ENCODE data around the gene CA12. TPM values are rescaled to one million over a fixed set of nuclear protein-coding genes. Genes with fewer than 3 reads are reported as not detected.
A peak's percentile ranks its signal among the peaks of the same experiment; 100 is the strongest.

The CA12 gene
- 10 to 100 TPM; 13.3 to 46.7 (median 17.5) TPM for total RNA-seq

DNA sequence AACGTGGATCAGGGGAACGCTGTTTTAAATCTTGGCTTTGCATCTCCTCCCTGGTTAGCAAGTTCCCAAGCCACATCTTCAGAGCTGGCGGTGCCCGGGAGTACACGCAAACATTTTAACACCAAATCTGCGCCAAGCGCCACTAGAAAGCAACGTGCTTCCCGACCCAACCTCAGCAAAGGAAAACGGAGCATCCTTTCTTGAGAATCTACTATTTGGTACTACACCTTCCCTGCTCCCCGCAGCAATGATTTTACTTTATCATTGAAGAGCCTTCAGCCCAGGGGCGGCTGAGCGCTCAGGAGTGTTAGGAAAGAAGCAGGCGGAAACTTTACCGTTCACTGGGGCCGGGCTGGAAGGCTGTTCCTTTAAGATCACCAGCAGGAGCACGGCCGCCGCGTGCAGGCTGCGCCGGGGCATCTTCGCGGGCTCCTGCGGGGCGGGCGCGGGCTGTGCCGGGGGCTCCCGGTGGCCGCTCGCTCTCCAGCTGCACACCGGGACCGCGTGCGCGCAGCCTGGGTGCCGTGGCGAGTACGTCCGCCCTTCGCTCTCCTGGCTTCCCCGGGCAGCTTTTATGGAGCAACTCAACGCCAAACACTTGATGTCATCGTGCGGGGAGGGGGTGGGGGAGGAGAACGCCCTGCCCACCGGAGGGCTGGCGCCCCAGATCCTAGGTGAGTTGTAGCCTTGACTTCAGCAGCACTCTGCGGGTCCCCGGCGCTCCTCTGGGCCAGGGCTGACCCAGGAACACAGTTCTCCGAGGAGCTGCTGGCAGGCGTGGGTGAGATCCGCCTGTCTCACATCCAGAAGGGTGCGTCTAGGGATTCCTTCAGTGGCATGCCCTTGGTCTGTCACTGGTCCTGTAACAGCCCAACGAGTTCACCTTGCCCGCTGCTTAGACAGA lies at the start of gene CA12:
Gene CA12 (minus strand): TSS at position 546 of the 904 bp plus-strand sequence. CDS start 126 bp downstream, at position 420.
- Histone ChIP-seq H3K27ac (peak within 1 kb of the TSS in 2 of 4 donors; percentile 39 to 69), H3K36me3 (no peaks in the 10 kb centered on the region), H3K4me3 (peak within 1 kb of the TSS; percentile 20 to 59), H3K27me3 (peaks cover 5% of the 10 kb centered on the region), H3K9me3 (no peaks in the 10 kb centered on the region), H3K4me1 (peaks cover 0 to 30% (median 7%) of the 10 kb centered on the region in 3 donors)
- ATAC-seq, result peak; percentile 69
- TF ChIP-seq POLR2AphosphoS5 (IDR thresholded peaks at IDR 0.05) (peak; percentile 25), EP300 (IDR thresholded peaks at IDR 0.05) (no peak), POLR2A (IDR thresholded peaks at IDR 0.05) (no peak)
- TF ChIP-seq, protein P1, sequence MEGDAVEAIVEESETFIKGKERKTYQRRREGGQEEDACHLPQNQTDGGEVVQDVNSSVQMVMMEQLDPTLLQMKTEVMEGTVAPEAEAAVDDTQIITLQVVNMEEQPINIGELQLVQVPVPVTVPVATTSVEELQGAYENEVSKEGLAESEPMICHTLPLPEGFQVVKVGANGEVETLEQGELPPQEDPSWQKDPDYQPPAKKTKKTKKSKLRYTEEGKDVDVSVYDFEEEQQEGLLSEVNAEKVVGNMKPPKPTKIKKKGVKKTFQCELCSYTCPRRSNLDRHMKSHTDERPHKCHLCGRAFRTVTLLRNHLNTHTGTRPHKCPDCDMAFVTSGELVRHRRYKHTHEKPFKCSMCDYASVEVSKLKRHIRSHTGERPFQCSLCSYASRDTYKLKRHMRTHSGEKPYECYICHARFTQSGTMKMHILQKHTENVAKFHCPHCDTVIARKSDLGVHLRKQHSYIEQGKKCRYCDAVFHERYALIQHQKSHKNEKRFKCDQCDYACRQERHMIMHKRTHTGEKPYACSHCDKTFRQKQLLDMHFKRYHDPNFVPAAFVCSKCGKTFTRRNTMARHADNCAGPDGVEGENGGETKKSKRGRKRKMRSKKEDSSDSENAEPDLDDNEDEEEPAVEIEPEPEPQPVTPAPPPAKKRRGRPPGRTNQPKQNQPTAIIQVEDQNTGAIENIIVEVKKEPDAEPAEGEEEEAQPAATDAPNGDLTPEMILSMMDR (IDR thresholded peaks at IDR 0.05), result no peak
- WGBS, 2 donors (ENCODE audit: low coverage in 1 of 2), result 0 to 5% methylated on average over 9 to 17 of the region's 58 CpGs

DNA sequence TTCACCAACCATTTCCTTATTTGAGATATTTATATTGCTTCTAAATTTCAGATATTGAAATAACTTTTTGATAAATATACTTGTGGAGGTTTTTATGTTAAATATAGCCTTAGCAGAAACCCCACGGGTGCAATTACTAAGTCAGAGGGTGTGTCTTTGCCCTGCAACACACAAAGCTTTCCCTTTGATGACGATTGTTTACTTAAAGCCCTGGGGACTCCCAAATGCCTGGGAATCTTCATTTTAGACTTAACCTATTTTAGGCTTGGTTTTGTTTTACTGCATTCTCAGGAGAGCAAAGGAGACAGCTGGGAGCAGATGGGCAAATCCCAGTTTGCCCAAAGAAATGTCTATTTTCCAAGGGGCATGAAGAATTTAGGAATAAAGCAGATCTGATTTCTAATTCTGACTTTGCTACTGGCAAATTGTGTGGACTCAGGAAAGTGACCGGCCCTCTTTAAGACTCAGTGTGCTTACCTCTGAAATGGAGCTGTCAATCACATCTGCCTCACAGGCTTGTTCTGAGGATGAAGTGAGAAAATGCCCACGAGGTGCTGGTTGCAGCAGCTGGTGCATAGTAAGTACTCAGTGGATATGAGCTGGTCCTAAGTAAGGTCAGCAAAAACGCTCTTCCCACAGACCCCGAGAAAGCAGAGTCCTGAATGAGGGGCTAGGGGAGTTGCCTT lies 49.3 kb upstream of the CA12 start:
- ATAC-seq, result no peak
- peaks cover 0 to 4% (median 0%) of the 10 kb centered on the region in 3 donors for H3K9me3 ChIP-seq
- H3K27ac ChIP-seq, result no peak overlapping the region
- no peaks in the 10 kb centered on the region for H3K27me3 ChIP-seq
- no peak overlapping the region for H3K4me3 ChIP-seq
- 33 to 46% methylated on average over 3 to 4 of the region's 6 CpGs for WGBS, 2 donors (ENCODE audit: low coverage in 1 of 2)
- TF ChIP-seq EP300 (IDR thresholded peaks at IDR 0.05) (no peak), POLR2A (IDR thresholded peaks at IDR 0.05) (no peak), POLR2AphosphoS5 (IDR thresholded peaks at IDR 0.05) (no peak)
- TF ChIP-seq, protein P1 (IDR thresholded peaks at IDR 0.05), result no peak
- peaks cover 0 to 37% (median 0%) of the 10 kb centered on the region in 3 donors for H3K4me1 ChIP-seq
- H3K36me3 ChIP-seq, result no peaks in the 10 kb centered on the region

DNA sequence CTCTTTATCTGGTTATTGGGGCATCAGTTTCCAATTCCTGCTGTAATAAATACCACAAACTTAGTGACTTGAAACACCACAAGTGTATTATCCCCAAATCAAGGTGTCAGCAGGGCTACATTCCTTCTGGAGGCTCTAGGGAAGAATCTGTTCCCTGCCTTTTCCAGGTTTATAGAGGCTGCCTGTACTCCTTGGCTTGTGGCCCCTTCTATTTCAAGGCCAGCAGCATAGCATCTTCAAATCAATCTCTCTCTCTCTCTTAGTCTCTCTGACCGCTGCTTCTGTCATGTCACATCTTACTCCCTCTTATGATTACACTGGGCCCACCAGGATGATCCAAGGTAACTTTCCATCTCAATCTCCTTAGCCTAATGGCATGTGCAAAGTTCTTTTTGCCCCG lies 44.9 kb upstream of the CA12 start:
- H3K4me1 ChIP-seq, result peaks cover 0 to 3% (median 0%) of the 10 kb centered on the region in 3 donors
- H3K9me3 ChIP-seq, result peaks cover 0 to 4% (median 0%) of the 10 kb centered on the region in 3 donors
- no peak overlapping the region for H3K4me3 ChIP-seq
- 88 to 100% methylated on average over 1 to 2 of the region's 2 CpGs for WGBS, 2 donors (ENCODE audit: low coverage in 1 of 2)
- no peaks in the 10 kb centered on the region for H3K27me3 ChIP-seq
- no peak for TF ChIP-seq EP300 (IDR thresholded peaks at IDR 0.05)
- no peak for TF ChIP-seq POLR2AphosphoS5 (IDR thresholded peaks at IDR 0.05)
- no peak for TF ChIP-seq POLR2A (IDR thresholded peaks at IDR 0.05)
- TF ChIP-seq, protein P1 (IDR thresholded peaks at IDR 0.05), result no peak
- no peaks in the 10 kb centered on the region for H3K36me3 ChIP-seq
- H3K27ac ChIP-seq, result no peak overlapping the region
- no peak for ATAC-seq

DNA sequence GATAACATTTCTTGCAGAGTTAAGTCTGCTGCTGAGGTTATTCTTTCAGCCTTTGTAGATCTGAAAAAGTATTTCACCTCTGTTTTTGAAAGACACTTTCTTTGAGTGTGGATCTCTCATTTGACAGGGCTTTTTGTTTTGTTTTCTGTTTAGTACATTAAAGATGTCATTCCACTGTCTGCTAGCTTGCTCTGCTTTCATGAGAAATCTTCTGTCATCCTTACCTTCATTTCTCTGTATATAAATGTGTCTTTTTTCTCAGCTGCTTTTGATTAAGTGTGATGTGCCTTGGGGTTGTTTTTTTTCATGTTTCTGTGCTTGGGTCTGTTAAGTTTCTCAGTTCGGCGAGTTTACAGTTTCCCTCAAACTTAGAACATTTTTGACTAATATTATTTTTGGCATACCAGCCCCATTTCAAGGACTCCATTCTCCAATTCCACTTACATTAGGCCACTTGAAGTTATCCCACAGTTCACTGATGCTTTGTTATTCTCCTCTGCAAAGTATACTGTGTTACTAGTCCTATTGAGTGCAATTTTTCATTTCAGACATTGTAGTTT lies 43.9 kb upstream of the CA12 start:
- H3K4me3 ChIP-seq, result no peak overlapping the region
- H3K36me3 ChIP-seq, result no peaks in the 10 kb centered on the region
- no peak for TF ChIP-seq POLR2A (IDR thresholded peaks at IDR 0.05)
- WGBS, 2 donors (ENCODE audit: low coverage in 1 of 2), result 93 to 94% methylated on average over 2 of the region's 2 CpGs
- ATAC-seq, result no peak
- H3K4me1 ChIP-seq, result no peaks in the 10 kb centered on the region
- no peak overlapping the region for H3K27ac ChIP-seq
- no peaks in the 10 kb centered on the region for H3K27me3 ChIP-seq
- H3K9me3 ChIP-seq, result peaks cover 0 to 4% (median 0%) of the 10 kb centered on the region in 3 donors

DNA sequence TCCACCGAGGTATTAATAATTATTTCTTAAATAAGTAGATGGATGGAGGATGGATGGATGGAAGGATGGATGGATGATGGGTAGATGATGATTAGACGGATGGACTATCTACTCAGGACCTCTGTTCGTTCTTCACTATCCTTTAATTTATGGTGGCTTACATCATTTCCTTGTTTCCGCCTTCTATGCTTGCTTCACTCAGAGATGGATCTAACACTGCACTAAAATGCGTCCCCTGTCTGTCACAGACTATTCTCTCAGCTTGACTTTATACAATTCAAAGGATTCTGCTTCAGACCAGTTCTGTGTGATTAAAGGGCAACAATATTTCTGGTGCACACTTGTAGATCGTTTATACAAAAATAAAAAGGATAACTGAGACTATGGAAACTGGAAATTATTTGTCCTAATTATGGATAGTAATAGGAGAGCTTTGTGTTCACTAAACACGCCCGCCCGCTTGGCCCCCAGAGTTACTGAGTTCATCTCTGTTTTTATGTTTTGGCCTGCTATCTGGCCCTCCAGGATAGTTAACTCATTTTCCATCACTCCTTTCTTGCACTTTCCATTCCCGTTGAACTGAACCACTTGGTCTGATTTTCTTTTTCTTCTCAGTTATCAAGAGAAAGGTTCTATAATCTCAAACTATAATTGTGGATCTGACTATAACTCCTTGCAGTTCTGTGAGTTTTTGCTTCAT lies 41.4 kb upstream of the CA12 start:
- no peak for ATAC-seq
- WGBS, 2 donors (ENCODE audit: low coverage in 1 of 2), result 74 to 85% methylated on average over 7 to 10 of the region's 10 CpGs
- Histone ChIP-seq H3K9me3 (peaks cover 0 to 4% (median 0%) of the 10 kb centered on the region in 3 donors), H3K4me1 (peaks cover 0 to 10% (median 0%) of the 10 kb centered on the region in 3 donors), H3K36me3 (no peaks in the 10 kb centered on the region), H3K27me3 (no peaks in the 10 kb centered on the region), H3K27ac (no peak overlapping the region), H3K4me3 (no peak overlapping the region)
- TF ChIP-seq EP300 (IDR thresholded peaks at IDR 0.05), result no peak
